OCI-LY1 (cell line): ENCODE measurements around the gene ZNF664.

Experiments
- EZH2 ChIP-seq: fragments of 200-600 bp; sonication (generic), shearing (Covaris generic); IDR thresholded peaks from 2 replicates; pipeline ENCODE4 v1.8.0; 2017; ENCODE audit warnings: borderline replicate concordance, mixed run types, mild to moderate bottlenecking, antibody characterized with exemption, low read length, moderate library complexity, mixed read lengths
- TF ChIP-seq, protein P1 (sequence below): fragments of 200-600 bp; sonication (generic), shearing (Covaris generic); IDR thresholded peaks from 2 replicates; pipeline ENCODE4 v1.5.1; 2017; ENCODE audit warnings: mild to moderate bottlenecking, antibody characterized with exemption, low read length, moderate library complexity, mixed read lengths

DNA sequence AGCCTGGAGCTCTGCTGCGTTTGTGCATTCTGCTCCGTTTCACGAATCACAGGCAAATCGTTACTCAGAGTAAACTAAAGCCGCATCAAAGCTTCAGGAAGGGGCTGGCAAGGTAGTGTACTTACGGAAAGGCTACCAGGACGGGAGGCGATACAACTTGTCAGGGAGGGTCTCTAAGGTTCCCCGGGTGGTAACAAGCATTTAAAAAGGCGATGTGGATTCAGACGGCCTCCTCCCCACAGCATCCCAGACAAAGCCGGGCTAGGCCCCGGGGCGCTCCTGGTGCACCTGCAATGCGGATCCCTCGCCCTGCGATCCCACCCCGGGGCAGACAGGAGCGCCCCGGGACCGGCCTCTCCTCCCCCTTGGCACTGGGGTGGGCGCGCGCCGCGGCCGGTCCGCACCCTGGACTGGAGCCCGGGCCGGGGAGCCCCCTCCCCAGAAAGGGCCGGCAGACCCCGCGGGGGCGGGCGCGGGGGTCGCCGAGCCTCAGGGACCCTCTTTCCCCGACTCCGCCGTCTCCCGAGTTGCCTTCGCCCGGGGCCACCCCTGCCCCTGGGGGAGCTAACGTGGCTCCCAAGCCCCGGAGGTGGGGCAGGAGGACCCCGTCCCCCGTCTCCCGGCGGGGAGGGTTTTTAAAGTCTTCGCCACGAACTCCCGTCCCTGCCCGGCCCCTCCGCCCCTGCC is 1.1 kb upstream of the ZNF664 start:
- TF ChIP-seq, protein P1, sequence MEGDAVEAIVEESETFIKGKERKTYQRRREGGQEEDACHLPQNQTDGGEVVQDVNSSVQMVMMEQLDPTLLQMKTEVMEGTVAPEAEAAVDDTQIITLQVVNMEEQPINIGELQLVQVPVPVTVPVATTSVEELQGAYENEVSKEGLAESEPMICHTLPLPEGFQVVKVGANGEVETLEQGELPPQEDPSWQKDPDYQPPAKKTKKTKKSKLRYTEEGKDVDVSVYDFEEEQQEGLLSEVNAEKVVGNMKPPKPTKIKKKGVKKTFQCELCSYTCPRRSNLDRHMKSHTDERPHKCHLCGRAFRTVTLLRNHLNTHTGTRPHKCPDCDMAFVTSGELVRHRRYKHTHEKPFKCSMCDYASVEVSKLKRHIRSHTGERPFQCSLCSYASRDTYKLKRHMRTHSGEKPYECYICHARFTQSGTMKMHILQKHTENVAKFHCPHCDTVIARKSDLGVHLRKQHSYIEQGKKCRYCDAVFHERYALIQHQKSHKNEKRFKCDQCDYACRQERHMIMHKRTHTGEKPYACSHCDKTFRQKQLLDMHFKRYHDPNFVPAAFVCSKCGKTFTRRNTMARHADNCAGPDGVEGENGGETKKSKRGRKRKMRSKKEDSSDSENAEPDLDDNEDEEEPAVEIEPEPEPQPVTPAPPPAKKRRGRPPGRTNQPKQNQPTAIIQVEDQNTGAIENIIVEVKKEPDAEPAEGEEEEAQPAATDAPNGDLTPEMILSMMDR, result no peak
- no peak for TF ChIP-seq EZH2
